LoVo (cell line): ENCODE data around the gene FKBP8.

Experiments used
- DNase-seq: peaks from one replicate; pipeline ENCODE4 v3.0.0-alpha.2; 2016; ENCODE audit warnings: low spot score

FKBP8 gene

DNA sequence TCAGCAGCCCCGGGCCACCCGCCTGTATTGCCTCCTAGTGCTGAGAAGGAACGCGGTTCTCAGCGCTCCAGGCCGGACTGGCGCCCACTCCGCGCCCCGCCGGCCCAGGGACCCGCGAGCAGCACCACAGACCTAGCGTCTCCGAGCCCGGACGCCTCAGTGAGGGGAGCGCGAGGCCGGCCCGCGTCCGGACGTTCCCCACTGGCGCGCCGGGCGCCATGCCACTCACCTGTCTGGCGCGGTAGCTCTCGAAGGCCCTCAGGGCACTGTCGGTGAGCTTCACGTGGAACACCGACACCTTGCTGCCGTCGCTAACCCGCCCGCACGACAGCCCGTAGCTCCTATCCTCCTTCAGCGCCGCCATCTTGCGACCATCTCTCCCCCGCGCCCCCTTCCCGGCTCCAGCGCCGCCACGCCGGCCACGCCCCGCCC is 21.7 kb downstream of the FKBP8 start, which contains the start of gene ELL:
TSS of gene ELL (minus strand) at position 379 of the 432 bp plus-strand sequence. CDS start at position 364, 15 bp downstream.
- DNase-seq, result no peak

DNA sequence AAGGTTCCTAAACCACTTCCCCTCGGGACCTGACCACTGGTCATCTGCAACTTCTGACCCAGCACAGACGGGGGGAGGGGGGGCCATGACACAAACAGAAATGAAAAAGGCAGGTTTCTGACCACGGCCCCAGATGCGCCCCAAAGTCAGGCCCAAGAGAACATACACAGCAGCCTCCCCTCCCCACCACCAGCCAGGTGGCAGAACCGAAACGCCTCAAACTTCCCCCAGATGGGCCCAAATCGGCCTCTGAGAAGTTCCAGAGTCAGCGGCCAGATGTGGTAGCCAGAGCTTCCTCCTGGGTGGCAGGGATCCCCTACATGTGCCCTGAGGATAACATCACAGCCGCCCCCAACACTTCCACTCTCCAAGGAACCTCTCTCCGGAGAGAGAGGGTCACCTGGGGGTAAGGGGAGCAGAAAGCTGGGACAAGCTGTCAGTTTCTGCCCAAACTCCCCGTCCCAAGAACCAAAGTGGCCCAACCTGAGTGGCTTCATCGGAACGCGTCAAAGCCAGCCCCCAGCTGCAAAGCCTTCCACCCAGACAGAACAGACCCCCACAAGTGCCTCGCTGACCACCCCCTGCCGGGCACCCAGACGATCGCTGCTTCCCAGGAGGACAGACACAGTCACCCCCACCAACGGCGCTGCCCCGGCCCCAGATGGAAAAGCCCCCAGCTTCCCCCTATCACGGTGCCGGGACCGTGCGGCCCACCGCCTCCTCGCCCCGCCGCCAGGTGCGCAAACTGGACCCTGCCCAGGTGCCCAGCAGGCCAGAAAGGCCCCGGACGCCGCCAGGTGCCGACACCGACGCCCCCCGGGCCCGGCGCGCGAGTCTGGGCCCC is 22.3 kb downstream of the FKBP8 start:
- no peak for DNase-seq

DNA sequence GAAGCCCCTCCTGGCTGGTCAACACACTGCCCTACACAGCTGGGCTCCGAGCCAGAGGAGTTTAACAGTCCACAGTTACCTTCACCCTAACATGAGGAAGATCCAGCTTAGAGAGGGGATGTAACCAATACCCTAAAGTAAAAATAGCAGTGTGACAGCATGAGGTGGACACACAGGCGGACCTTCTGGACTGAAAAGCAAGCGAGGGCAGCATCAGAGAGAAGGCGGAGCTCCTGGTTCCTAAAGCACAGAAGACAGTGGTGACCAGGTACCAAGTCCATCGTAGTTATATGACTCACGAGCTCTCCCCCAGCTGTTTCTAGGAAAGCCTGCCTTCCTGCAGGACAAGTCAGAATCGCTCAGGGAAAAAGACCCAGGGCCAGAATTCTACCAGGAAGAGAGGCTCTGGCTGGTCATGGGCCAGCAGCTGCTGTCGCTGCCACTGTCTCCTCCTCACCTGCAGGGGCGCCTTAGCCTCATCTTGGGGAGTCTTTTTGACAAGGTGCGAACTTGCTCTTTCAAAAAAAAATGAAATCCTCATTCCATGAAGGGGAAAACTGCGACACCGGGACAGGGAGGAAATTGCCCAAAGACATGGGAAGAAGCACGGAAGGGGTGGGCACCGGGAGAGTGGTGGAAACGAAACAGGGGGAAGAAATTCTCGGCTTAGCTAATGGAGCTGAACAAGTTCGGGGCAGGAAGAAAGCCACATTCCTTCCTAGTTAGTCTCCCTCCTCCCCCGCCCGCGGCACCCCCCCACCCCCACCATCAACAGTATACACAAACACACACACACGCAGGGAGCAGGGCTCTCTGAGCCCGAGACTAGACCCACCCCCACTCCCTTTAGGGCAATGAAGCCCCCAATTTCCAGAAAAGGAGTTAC is 23.2 kb downstream of the FKBP8 start:
- DNase-seq, result peak; percentile 84

DNA sequence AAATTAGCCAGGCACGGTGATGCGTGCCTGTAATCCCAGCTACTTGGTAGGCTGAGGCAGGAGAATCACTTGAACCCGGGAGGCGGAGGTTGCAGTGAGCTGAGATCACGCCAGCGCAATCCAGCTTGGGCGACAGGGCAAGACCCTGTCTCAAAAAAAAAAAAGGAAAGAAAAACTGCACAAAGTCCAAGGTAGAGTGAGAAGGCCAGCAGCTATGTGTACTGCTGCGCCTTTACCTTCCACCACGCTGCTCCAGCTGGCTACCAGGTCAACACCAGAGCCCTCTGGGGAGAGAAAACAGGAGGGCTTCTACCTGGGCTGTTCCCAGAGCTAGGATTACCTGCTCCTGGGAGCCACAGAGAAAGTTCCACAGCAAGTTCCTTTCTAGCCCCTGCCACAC is 24.7 kb downstream of the FKBP8 start:
- DNase-seq, result no peak

DNA sequence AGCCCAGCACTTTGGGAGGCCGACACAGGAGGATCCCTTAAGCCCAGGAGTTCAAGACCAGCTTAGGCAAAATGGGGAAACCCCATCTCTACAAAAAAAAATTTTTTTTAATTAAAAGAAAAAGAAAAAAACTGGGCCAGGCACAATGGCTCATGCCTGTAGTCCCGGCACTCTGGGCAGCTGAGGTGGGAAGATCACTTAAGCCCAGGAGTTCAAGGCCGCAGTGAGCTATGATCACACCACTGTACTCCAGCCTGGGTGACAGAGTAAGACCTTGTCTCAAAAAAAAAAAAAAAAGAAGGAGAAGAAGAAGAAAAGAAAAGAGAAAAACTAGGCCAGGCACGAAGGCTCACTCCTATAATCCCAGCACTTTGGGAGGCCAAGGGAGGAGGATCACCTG is 25.8 kb downstream of the FKBP8 start:
- DNase-seq, result no peak

DNA sequence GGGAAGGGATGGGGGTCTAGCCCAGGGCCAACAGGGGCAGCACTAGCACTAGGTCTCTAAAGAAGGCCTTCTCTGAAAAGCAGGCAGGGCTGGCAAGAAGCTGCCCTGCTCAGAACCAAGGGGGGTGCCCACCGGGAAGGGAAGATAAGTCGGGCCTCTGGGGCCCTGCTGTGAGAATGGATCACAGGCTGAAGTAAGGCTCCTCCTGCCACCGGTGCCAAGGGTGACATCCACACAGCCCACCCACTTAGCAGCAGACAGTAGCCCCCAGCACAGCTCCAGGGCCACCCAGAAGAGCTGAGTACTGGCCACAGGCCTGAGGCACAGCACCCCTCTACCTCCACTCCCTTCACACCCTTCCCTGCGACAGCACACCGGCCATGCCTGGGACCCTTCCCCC is 27.4 kb downstream of the FKBP8 start:
- DNase-seq, result no peak

DNA sequence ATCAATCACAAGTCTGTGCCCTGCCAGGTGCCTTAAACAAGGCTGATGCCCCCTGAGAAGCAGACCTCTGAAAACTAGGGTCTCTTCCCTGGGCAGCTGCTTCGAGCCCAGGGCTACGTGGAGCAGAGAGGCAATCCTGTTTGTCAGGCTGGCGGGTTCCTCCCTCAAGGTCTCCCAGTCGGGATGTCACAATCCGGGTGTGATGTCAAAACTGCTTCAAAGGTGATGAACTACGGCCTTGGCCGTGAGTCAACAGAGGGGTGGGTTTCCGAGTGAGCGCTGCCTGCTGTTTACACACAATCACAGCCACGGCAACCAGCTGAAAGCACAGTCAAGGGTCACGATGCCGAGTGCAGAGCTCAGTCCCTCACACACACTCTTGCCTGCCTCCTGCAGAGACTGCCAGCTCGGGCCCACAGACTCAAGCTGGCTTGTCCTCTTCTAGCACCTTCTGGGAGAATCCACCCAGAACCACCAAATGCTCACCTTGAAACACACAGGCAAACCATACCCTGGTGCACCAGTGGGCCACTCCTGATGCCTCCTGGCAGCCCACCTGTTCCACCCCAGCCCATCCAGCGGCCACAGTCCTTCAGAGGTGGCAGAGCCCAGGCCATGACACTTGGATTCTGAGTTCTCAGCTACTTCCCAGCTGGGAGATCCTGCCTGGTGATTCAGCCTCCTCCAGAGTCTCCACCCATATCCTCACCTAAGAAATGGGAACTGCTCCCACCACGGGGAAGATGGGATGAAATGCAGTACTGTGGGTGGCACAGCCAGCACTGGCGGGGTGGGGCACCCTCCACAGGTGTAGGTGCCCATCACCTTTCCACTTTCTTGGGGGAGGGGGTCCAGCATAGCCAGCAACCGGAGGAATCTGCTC is 28.3 kb downstream of the FKBP8 start:
- no peak for DNase-seq

DNA sequence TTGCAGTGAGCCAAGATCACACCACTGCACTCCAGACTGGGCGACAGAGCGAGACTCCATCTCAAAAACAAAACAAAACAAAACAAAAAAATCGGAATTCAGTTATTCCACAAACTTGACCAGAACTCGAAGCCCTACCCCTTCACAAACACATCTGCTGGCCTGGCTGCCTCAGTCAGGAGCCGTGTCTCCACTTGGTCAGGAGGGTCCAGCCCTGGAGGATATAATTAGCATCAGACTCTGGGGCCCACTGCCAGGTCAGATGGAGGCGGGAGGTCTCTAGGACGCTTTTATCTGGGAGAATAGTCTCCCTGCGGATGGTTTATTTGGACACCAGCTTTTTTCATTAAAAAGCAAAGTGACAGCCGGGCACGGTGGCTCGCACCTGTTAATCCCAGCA is 29.5 kb downstream of the FKBP8 start:
- no peak for DNase-seq

DNA sequence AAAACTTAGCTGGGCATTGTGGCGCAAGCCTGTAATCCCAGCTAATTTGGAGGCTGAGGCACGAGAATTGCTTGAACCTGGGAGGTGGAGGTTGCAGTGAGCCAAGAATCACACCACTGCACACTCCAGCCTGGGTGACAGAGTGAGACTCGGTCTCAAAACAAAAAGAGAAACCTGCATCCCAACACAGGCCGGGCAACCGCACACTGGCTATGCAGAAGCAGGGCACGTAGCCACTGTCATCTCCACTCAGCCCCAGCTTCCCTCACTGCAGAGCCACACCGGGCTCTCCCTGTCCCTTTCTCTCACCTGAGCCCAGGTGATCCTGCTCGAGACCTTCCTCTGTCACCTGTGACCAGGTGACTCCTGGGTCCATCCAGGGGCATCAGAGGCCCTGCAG is 33.2 kb downstream of the FKBP8 start:
- no peak for DNase-seq

DNA sequence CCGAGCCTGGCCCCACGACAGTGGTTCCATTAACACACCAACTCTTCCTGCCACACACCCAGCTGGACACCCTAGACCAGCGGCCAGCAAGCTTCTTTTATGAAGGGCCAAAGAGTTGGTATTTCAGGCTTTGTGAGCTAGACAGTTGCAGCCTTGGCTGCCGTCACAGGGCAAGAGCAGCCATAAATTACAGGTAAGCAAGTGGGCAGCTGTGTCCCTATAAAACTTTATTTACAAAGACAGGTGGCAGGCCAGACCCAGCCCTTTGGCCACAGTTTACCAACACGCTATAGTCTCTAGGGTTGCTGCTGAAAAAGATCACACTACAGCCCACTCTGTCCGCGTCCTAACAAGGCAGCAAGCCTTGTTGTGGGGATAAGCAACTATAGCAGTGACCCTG is 34.8 kb downstream of the FKBP8 start:
- no peak for DNase-seq

DNA sequence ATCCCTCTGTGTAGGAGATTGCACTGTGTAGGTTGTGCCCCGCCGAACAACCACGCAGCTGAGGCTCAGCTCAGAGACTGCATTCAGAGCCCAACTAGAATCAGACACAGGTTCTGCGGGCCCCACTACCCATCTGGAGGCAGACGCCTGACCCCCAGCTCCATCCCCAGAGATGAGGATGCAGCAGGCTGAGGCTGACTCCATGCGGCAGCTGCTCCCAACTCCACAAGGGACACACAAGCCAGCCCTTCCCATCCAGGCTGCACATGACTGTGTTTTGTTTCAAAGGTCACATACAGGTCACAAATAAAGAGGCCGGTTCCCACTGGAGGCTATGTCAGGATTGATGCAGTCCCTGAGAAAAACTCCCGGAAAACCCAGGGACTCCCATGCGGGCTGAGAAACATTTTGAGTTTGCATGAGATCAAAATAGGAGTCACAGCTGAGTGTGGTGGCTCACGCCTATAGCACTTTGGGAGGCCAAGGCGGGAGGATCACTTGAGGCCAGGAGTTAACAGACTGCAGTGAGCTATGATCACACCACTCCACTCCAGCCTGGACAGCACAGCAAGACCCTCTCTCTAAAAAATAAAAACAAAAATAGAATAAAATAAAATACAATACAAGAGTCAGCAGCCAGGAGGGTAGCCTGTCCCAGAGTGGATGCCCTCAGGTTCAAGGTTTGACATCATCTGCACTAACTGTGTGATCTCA is 35.5 kb downstream of the FKBP8 start:
- DNase-seq, result no peak

DNA sequence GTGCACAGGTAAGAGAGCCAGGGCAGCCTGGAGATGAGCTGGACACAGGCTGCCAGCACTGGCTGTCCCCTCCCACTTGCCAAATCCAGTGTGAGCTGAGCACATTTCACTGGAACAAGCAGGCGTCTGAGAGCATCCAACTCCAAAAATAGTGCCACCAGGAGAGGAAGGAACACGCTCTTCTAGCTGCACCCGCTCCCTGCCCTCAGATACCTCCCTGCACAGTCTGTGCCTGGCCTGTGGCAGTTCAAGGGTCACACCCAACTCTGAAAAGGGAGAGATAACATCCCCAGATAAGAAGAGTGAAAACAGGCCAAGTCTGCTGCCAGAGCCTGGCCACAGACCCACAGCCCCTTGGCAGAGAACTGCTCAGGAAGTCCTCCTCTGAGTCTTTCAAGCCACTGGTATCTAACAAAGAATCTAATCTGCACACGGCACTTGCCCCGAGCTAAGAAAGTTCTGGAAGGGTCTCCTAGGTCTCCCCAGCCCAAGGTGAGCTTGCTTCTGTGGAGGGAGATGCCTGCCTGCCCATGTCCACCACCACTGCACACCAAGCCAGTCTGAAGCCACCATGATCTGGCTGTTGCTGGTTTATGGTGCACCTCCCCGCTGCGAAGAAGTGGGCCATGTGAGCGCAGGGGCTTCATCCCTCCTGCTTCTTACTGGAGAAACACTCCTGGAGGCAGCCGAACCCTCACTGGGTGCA is 36.2 kb downstream of the FKBP8 start:
- no peak for DNase-seq

DNA sequence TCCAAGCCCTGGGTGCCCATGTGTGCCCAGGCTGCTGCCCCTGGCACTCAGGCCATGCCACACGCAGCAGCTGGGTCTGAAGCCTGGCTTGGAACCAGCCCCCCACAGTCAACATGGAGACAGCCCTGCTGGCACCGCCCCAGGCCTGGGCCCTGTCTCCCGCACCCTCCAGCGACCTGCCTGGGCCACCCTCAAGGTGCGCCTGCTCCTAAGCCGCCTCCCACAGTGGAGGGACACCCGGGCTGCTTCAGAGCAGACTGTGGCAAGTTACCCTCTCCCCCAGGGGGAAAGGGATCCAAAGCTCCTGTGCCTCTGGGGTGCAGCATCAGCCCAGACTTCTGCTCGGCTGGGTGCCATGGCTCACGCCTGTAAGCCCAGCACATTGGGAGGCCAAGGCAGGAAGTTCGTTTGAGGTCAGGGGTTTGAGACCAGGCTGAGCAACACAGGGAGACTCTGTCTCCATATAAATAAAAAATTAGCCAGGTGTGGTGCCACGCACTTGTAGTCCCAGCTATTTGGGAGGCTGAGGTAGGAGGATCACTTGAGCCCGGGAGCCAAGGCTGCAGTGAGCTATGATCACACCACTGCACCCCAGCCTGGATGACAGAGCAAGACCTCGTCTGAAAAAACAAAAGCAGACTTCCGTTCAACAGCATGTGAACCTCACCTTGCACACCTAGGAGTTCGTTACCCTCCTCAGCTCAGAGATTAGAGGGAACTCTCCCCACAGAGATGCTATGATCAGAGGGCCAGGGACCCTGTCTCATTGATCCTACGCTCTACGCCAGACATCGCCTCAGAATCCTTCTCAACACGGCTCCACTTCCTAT is 37.1 kb downstream of the FKBP8 start:
- no peak for DNase-seq

DNA sequence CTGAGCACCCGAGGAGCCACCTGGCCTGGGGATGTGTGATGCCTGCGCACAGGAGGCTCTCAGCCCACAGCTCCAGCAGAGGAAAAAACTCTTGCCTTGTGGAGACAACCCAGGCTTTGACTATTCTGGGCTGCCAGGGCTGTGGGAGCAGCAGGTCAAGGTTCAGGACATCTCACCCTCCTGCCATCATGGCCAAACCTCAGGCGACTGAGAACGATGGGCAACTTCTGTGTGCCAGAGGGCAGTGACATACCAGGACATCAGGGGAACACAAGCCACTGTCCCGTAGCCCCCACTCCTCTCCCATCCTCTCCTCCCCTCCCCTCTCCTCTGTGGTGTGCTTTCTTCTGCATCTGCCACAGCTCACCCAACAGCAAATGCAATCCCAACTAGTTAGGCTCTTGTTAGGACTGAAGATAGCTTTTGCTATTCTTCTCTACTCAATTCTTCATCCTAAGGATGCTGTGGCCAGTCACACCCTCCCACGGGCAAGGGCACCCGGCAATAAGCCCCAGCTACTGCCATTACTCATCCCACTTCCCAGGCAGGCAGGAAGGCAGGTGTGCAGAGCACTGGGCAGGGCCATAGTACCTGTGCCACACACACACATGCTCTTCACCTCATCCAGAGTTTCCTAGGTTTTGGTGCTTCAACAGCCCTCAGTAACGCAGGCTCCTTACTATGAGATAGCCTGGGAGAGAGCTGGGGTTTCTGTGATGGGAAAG is 38.3 kb downstream of the FKBP8 start:
- no peak for DNase-seq

DNA sequence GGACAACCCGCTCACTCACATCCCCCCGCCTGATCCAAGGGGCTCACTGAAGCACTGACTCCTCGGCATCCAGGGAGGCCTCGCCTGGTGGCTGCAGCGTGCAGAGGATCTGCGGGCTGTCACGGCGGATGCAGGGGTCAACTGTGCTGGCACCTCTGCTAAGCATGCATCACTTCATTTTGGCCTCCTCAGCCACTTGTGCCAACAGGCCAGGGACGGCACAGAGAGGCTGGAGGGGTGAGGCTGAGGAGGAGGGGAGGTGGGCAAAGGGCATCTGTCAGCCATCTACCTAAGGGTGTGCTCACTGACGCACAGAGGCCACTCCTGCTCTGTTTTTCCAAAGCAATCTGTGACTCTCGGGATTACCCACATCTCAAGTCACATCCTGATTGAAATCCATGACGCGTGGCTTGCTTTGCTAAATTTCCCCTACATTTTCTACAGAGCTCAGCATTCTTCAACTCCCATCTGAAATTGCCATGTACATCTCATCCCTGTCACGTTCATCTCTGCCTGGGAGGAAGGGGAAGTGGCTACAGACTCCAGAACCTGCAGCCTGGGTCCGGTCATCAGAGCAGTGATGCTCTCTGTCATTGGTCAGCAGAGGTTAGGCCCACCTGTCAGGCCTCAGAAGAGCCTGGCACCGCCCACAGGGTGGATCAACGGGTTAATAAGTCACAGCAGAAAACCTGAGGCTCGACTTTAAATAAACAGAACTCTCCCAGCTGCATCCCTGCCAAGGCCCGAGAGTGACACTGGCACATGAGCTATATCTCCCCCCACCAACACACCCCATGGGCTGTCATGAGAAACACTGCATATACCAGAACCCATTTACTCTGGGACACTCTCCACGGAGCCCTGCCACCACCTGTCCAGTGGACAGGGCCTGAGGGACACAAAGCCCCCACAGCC is 39.1 kb downstream of the FKBP8 start:
- DNase-seq, result no peak

DNA sequence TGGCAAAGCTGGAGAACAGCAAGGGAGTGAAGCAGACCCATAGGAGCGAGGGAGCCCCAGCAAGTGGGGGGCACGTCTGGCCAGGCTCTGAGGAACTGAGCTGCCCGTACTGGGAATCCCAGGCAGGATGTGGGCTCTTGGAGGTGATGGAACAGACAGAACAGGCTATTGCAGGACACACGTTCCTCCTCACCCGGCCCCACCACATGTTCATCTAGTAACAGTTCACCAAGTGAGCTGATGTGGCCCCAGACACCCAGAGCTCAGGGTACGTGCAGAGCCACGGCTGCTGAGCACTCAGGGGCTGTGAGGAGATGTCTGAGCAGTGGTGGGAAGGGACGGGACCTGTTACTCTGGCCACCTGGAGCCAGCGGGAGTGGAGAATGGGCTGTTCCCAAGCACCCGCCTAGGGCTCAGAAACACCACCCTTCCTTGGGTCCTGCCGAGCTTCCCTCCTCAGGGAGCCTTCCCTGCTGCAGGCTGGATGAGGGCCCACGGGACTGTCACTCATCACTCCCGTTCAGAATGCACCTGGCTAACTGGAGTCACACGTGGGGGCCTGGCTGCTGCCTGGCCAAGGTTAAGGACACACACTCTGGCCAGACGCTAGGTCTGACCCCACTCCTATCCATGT is 39.9 kb downstream of the FKBP8 start:
- no peak for DNase-seq

DNA sequence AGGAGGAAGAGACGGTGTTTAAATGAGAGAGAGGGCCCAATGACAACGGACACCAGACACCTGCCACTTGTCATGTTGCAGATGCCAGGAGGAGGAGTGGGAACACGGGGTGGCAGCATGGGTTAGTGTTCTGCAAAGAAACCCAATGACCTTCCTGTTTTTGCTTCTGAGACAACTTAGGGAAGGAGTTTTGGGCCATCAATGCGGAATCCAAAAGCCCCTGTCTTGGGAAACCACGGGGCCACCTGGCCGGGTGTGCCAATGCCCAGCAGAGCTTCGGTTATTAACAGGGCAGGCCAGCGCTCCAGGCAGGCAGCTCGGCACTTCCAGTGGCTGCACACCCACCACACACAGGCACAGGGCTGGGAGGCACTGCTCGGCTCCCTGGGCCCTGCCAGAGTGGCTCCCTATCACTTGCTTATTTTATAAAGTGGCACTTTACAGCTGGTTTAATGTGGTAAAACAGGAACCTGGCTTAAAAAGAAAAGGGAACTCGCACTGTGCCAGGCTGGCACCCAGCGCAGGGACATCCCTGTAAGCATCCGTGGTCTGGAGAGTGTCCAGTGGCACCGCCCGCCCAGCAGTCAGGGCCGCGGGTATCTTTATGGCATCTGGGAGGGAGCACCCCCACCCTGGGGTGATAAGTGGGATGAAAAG is 40.6 kb downstream of the FKBP8 start:
- no peak for DNase-seq
